ENCODE data around the gene FAM3C.
"Not testable (repeated sequence)": the region's sequence is repeated elsewhere in the genome, so short reads cannot be mapped to it uniquely, and the experiment has no call there.

Gene FAM3C

GRCh38 chr7:121328508-121329190, 67.5 kb downstream of the FAM3C start, which contains the start of gene WNT16:
WNT16 (plus strand) TSS chr7:121329000; CDS start chr7:121329293, 293 bp downstream.
- no peak for DNase-seq

GRCh38 chr7:121327671-121328070, 68.4 kb downstream of the FAM3C start:
- no peak for DNase-seq

GRCh38 chr7:121323515-121324302, 72.4 kb downstream of the FAM3C start:
- DNase-seq = no peak

GRCh38 chr7:121322460-121322859, 73.6 kb downstream of the FAM3C start:
- DNase-seq = no peak

- DNase-seq = not testable (repeated sequence)
Measured at GRCh38 chr7:121315170-121315569, 80.9 kb downstream of the FAM3C start.

- no peak for DNase-seq
Measured at GRCh38 chr7:121313793-121314676, 82.1 kb downstream of the FAM3C start.

- no peak for DNase-seq
Measured at GRCh38 chr7:121313220-121313792, 82.8 kb downstream of the FAM3C start.

- DNase-seq = no peak
Measured at GRCh38 chr7:121307021-121307574, 89.0 kb downstream of the FAM3C start.

GRCh38 chr7:121306565-121306964, 89.5 kb downstream of the FAM3C start:
- DNase-seq = no peak

- no peak for DNase-seq
Measured at GRCh38 chr7:121305109-121305508, 91.0 kb downstream of the FAM3C start.

GRCh38 chr7:121304102-121304658, 91.9 kb downstream of the FAM3C start:
- no peak for DNase-seq

GRCh38 chr7:121303422-121304101, 92.5 kb downstream of the FAM3C start:
- no peak for DNase-seq

- no peak for DNase-seq
Measured at GRCh38 chr7:121302214-121302745, 93.8 kb downstream of the FAM3C start.

- no peak for DNase-seq
Measured at GRCh38 chr7:121301446-121302213, 94.5 kb downstream of the FAM3C start.

- DNase-seq = no peak
Measured at GRCh38 chr7:121300685-121301420, 95.3 kb downstream of the FAM3C start.

Data from amniotic stem cell (primary cell).